GM19468 (cell line): ENCODE measurements around the gene MFAP3L.

Experiments
- ATAC-seq: cut with Tn5 transposase; IDR thresholded peaks from one replicate; pipeline ENCODE4 v1.9.1; 2021; ENCODE audit warnings: mild to moderate bottlenecking, moderate library complexity, moderate number of reproducible peaks; ENCODE audit not compliant: unreplicated experiment; ENCODE audit errors: extremely low read depth

Gene MFAP3L

DNA sequence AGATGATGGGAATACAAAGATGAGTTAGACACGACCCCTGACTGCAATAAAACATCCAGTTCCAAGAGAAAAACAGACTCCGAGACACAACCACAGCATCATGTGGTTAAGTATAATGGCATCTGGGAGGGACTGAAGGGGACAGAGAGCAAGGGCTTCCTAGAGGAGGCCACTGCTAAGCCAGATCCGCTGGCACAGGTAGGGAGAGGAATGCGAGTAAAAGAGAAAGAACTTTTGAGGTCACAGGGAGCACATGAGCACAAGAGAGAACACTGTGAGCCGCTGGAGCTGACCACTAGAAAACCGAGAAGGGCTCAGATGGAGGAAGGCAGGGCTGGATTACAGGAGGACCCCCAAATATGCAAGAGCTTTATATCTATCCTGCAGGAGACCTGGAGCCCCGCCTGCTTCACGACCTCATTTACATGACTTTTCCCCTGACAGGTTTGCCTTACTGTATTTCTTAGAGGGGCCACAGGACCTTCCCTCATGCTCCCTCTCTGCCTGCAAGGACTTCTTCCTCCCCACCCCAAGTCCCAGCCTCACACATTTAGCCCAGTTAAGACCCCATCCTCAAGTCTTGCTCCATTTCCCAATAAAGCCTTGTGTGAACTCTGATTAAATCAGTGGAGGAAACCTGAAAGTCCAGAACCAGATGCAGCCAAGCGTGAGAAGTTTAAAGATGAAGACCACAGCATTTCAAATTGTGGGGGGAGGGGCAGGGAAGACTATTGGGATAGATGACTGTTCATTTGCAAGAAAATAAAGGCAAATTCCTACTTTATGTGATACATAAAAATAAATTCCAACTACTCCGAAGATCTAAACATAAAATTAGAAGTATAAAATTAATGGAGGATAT lies 29.6 kb downstream of the MFAP3L start:
- ATAC-seq, result no peak

DNA sequence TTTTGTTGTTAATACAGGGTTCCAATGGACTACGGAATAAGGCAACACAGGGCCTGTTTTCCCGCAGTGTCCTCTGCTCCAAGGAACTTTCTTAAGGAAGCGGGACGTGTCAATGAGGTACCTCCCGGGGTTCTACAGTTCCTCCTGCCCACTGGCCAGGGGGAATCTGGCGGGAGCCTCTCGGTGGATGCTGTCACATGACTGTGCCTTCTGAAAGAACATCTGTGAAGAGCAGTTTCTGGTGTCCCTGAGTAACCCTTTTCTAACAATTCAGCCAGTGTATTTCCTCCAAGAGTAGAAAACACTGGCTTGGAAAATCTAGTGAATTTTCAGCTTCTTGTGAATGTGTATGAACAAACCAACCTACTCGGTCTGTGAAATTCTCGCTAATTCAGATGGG lies 32.7 kb downstream of the MFAP3L start:
- ATAC-seq, result no peak

DNA sequence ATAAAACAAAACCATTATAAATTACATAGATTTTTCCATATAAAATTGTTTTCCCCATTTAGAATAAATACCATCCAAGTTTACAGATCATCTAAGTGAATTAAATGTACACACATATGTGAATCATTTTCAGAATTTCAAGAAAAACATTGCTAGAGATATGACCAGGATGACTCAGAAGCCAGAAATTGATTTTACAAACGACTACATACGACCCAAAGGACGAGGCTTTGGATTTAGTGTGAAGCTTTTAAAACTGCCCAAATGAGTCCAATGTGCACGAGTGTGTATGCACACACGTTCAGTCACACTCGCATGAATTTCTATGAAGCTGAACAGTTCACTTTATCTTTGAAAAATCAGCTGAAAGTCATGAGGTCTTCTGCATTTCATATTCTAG lies 37.9 kb downstream of the MFAP3L start:
- ATAC-seq, result no peak

DNA sequence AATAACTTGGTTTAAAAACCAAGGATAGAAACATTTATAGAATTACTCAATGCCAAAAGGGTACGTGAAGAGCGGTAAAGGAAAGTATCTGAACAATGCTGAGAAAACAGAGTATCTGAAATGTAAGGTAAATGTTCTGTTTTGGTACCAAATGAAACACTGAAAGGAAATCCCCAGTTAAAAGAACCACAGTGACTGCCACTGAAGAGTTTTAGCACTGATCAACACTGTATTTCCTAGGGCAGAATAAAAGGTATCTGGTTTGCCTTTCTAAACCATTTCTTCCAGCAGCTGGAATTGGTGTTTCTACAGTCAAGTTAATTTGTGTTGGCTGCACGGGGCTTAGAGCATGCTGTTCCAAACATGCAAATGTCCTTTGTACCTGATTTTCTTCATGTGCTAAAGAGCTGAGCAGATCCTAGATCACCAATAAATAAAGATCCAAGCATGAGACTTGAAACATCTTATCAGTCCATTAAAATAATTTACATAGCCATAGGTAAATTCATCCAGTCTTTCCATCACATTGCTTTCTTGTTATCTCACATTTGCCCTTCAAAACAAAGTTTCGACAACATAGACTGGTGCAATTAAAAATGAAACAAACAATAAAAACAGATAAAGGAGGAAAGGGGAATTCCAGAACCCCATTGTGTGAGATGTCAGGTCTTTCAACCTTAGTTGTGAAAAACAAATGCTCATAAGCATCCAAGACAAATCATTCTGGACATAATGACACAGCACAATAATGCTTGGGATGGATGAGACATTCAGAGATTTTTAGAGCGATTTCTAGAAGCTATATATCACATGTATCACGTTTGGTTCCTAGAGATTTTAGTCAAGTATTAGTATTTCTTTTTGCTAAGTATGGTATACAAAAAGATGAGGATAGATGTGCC lies 38.6 kb downstream of the MFAP3L start:
- ATAC-seq, result no peak

DNA sequence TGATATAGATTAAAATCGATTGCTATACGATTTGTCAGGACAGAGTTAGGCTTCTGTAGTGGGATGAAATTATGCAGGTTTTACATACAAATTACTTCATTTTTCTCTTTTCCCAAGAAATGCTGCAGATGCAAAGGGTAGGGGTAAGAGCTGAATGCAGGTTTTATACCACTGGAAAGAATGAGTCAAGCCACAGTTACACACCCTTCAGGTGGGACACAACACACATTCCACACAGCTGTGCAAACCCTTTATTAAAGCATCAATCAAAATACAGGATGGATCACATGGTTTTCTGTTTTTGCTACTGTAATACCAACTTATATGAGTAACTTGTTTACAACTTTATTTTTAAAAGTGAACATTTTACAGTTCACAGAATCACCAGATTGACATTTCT lies 39.8 kb downstream of the MFAP3L start:
- ATAC-seq, result no peak

DNA sequence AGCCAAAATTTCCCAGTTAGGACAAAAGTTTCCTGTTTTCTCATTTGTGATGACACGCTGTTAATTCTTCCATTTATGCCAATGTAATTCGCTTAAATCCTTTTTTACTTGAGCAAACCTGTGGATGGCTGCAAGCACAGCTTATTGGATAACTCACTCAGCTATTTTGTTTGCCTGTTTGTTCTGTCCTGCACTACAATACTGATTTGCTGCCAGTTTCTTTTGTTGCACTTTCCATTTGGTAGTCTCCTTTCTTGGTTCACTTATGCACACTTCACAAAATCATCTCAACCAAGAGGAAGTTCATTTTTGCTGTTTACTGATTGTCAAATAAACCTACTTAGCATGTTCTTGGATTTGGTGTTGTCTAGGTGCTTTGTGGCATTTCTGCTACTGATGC lies 40.3 kb downstream of the MFAP3L start:
- no peak for ATAC-seq

DNA sequence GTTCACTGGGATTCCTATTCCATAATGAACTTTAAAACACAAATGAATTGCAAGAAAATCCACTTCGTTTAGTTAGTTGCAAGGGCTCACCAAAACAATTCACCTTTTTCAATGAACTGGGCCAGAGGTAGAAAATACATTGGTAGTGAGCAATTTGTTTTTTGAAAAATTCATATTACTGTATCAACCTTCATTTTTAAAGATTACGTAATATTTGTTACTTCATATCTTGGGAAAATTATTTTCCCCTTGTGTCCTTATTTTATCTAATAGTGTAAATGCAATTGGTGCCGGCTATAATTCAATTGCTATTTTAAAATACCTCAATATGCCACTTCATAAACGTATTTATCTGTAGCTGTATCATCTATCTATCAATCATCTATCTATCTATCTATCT lies 41.5 kb downstream of the MFAP3L start:
- ATAC-seq, result no peak

DNA sequence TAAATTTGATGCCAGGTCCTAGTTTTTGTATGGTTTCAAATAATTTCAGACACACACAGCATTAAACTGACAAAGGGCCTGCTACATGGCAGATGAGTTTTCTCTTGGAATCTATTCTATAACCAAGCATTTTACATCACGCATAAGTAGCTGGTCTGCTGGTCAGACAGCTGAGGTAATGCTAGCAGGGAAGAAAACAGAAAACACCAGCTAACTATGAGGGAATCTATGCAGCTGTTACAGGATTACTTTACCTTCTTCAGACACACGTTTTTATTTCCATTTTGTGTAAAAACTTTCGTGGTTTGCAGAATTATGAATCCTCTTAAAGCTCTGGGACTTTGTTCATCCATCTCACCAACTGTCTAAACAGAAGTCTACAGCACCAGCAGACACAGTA lies 42.0 kb downstream of the MFAP3L start:
- no peak for ATAC-seq

DNA sequence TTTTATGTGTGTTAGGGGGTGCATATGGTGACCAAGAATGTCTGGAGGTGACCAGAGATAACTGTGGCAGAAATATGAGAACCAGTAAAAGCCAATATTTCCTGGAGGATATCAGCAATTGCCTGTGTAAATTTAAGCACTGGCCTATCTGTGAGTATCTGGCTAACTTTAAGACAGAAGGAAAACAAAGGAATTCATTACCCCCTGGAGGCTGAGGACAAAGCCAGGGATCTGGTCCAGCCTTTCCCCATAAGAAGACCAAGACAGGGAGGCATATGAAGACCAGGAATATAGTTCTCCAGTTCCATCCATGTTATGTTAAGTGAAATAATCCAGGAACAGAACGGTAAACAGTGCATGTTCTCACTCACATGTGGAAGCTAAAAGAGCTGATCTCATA lies 49.2 kb downstream of the MFAP3L start:
- ATAC-seq, result no peak

DNA sequence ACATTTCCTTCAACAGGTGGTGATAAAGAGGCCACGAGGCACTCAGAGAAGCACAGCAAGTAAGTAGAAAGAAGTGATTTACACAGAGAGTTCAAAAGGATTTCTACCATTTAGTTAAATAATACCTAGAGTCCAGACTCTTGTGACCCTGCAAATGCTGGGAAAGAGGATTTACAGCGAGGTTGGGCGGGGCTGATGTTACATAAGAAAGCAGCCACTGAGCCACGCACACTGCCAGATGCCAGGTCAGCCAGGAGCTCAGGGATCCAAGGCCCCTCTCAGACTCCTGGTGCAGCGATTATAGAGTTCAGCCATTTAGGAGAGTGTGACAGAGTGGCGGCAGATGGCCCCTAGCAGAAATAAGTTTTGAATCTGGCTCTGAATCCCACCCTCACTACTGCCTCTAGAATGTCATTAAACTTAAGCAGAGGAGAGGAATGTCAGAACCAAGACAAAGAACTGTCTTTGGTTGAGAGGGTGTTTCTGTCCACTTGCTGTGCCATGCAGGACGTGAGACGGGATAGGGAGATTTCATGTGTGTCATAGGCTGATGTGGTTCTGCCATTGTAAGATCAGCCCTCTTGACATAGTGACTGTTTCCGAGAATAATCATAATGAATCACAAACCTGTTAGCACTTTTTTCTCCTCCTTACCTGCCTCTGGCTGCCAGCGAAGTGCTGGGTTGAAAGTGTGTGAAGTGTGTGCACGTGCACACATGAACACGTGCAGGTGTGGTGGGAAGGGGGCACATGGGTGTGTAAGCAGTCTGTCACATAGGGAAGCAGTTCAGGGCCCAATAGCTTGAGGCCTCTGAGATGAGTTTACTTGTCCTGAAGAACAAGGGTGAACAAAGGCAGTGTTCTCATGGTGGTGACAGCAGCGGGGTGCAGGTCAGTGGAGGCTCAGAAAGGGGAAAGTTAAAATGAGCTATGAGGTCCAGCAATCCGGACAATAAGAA lies 50.1 kb downstream of the MFAP3L start:
- ATAC-seq, result no peak

DNA sequence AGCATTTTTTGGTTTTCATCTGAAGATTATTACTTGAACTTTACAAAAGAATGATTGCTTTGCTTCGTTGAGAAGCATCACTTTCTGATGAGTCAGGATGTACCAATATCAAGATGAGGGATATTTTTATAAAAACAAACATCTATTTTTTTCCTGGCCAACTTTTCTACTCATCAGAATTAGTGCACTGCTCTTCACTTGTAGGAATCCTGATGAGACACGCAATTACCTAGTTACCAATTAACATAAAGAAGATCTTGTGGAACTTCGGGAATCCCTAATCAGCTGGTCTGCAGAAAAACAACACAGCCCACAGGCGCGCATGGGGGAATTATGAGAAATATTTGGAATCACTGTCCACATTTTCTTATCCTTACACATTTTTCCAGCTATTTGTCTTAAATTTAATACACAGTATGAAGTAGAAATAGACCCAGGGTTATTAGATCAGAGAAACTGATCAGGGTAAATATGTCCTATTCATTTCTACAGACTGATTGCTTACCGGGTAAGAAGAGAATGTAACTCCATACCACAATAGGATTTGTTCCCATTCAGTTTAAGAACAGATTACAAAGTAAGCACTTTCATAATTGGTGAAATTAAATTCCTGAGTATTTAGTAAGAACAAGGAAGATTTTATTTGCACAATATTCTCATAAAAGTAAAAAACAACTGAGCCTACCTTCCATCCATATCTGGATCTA lies 50.9 kb downstream of the MFAP3L start:
- ATAC-seq, result no peak

DNA sequence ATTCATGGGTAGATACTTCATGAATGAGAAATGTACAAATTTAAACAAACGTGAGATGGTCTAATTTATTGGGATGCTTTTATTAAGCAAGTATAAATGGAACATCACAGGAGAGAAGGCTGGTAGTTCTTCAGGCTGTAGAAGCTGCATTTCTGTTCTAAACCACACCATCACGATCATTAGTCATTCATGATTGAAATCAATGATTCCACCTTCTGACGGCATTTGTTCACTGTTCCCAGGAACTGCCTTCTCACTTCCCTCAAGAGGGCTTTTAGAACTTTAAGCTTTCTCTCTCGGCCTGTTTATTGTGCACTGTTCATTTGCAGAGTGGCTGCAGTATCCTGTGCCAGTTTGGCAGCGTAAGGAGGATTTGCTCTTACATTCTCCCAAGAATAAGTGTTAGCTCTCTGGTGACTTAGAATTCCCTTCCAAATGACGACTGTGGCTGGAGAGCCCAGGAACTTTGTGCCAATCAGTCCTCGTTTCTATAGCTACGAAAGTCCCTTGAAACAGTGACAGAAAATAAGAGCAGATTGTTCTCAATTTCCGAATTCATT lies 54.7 kb downstream of the MFAP3L start:
- ATAC-seq, result no peak

DNA sequence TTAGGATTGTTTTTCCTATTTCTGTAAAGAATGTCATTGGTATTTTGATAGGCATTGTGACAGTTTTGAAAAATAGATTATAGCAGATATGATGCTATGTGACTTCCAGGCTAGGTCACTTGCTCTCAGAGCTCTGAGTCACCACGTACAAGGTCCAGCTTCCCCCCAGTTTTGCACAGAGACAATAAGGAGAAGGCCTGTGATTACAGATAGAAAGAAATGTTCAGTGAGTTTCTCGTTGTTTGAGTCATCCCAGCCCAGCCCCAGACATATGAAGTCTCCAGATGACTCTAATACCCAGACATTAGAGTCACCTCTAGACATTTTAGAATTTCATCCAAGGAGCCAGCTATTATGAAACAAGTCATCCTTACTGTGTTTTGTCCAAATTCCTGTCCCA lies 57.2 kb downstream of the MFAP3L start:
- ATAC-seq, result no peak

DNA sequence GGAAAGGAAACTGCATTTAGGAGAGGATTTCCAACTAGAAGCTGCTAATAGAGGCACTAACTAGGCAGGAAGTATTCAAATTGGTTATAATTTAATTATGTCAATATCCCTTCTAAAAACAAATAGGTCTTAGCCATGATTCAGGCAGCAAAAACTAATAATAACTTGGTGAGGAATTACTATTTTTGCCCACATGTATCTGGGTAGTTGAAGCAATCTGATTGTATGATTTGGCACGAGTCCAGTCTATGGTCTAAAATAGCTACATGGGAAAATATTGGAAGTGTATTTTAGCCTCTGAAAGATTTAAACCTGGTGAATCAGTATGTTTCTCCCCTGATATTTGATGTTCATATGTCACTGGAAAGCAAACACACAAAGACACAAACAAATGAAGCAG lies 62.2 kb downstream of the MFAP3L start:
- ATAC-seq, result no peak

DNA sequence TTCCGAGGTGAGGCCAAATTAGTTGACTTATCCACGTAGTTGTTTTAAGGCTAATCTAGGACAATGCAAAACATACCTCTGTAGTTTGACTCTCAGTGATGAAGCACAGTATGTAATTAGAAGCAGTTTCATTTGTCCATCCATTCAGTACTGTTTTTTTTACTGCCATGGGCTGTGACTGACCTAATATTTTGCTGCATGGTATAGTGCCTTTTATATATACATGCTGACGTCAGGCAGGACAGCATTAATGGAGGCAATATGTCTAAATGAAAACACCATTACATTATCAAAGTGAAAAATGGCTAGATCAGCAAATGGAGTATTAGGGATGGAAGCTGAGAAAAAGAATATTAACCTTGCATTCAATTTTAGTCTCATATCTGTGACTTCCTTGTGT lies 66.9 kb downstream of the MFAP3L start:
- ATAC-seq, result no peak

DNA sequence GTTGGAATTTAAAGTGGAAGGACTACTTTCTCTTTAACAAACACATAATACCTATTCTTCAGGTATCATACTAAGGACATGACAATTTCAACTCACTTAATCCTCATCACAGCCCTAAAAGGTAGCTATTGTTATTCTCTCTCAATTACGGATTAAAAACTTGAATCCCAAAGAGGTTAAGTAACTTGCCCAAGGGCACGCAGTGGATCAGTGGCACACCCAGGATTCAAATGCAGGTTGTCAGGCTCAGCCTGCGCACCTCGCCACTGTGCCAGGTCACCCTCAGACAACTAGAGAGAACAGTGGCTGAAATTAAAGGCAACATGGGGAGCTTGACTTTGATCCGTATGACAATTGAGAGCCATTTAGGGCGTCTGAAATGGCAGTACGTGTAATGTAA lies 67.6 kb downstream of the MFAP3L start:
- ATAC-seq, result no peak

DNA sequence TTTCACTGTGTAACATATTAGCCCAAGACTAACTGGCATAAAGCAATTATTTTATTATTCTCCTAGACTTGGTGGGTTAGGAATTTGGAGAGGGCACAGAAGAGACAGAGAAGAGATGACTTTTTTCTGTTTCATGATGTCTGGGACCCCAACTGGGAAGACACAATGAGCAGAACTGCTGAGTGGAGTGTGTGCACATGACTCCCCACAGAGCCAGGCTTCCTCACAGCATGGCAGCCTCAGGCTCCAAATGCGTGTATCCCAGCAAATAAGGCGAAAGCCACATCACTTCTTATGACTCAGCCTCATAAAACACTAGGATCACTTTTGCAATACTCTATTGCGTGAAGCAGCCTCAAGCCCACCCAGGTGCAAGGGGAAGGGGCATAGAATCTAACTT lies 68.4 kb downstream of the MFAP3L start:
- ATAC-seq, result no peak

DNA sequence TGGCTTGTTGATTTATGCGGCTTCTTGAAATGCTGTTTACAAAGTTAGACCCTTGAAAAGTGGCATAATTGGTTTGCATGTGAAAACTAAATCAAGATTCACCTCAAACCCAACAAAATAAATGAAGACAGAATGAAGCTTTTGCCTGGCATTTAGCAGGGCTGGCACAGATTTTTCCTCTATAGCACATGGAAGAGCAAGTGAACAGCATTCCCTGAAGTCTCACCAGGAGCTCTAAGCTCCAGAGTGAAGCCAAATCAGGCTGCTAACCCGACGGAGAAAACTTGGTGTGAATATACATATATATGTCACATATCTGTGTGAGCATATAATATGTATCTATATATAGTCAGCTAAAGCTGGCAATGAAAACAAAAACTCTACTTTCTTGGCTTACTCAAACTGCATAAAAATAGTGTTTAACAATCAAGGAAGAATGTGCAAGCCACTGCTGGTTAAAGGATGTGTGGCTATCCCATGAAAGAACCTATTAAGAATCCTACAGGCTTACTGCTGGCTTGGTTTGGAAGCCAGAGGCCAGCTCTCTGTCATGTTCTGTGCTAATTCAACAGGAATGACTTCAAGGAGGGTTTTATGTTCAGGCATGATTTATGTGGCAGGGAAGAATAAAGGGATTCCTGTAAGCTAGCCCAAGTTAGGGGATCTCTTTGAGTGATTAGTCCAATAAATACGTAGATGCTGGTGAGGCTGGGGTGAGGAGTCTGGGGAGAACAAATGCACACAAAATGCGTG lies 69.9 kb downstream of the MFAP3L start:
- no peak for ATAC-seq

DNA sequence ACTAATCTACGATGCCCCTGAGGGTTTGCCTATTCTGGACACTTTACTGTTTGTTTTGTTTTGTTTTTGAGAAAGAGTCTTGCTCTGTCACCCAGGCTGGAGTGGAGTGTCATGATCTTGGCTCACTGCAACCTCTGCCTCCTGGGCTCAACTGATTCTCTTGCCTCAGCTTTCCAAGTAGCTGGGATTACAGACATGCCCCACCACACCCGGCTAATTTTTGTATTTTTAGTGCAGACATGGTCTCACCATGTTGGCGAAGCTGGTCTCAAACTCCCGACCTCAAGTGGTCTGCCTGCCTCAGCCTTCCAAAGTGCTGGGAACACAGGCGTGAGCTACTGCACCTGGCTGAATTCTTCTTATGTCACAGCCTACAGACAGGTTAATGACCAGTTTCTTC lies 70.7 kb downstream of the MFAP3L start:
- no peak for ATAC-seq
